Mesenchymal stem cell (in vitro differentiated cells and primary cell): ENCODE data around the gene PLEKHG2.

Experiments used
- DNase-seq: peaks from one replicate; pipeline ENCODE4 v3.0.0-alpha.2; 2013
- H2AFZ ChIP-seq: one replicate; pipeline ENCODE4 v1.6.1; 2013; ENCODE audit warnings: low read depth, mild to moderate bottlenecking, control low read depth, inconsistent platforms, low read length, moderate library complexity
- H2AK5ac ChIP-seq: 2 replicates; pipeline ENCODE4 v1.6.1; 2013; ENCODE audit warnings: low read length, moderate library complexity, mild to moderate bottlenecking, inconsistent platforms; ENCODE audit not compliant: severe bottlenecking
- H2BK120ac ChIP-seq: one replicate; pipeline ENCODE4 v1.6.1; 2013; ENCODE audit warnings: low read depth, mild to moderate bottlenecking, inconsistent platforms, low read length, moderate library complexity
- H2BK12ac ChIP-seq, 2 experiments: one replicate each; pipeline ENCODE4 v1.6.1; 2013; ENCODE audit warnings: inconsistent platforms in 2 of 2, low read length in 2 of 2, mild to moderate bottlenecking in 2 of 2, moderate library complexity in 2 of 2, control low read depth in 1 of 2
- H2BK15ac ChIP-seq: one replicate; pipeline ENCODE4 v1.6.1; 2013; ENCODE audit warnings: mild to moderate bottlenecking, low read depth, inconsistent platforms; ENCODE audit not compliant: poor library complexity, severe bottlenecking
- H2BK5ac ChIP-seq: 2 replicates; pipeline ENCODE4 v1.6.1; 2013; ENCODE audit warnings: low read depth, mild to moderate bottlenecking, low read length, control low read depth, inconsistent platforms; ENCODE audit not compliant: poor library complexity, severe bottlenecking
- H3K14ac ChIP-seq, 2 experiments: one replicate each; pipeline ENCODE4 v1.6.1; 2013; ENCODE audit warnings: inconsistent platforms in 2 of 2, low read length in 2 of 2, control low read depth in 1 of 2, mild to moderate bottlenecking in 1 of 2, moderate library complexity in 1 of 2
- H3K18ac ChIP-seq, 2 experiments: one replicate each; pipeline ENCODE4 v1.6.1; 2013; ENCODE audit warnings: inconsistent platforms in 2 of 2, low read length in 2 of 2, control low read depth in 1 of 2, low read depth in 1 of 2, mild to moderate bottlenecking in 1 of 2
- H3K23ac ChIP-seq, 2 experiments: one replicate each; pipeline ENCODE4 v1.6.1; 2013; ENCODE audit warnings: inconsistent platforms in 2 of 2, low read length in 2 of 2, mild to moderate bottlenecking in 2 of 2, moderate library complexity in 2 of 2, control low read depth in 1 of 2
- H3K27ac ChIP-seq: 2 replicates; pipeline ENCODE4 v1.5.1; 2013; ENCODE audit warnings: mild to moderate bottlenecking, moderate library complexity, low read length, control low read depth, inconsistent platforms; ENCODE audit not compliant: poor library complexity, severe bottlenecking
- H3K27me3 ChIP-seq, 2 experiments: 2 replicates each; pipeline versions ENCODE4 v1.6.1 to v1.7.0; 2013; ENCODE audit warnings: low read length in 2 of 2, mild to moderate bottlenecking in 2 of 2, moderate library complexity in 2 of 2, control low read depth in 1 of 2, inconsistent platforms in 1 of 2; ENCODE audit not compliant: control insufficient read depth in 1 of 2, insufficient read depth in 1 of 2
- H3K36me3 ChIP-seq, 2 experiments: 2 replicates each; pipeline versions ENCODE4 v1.6.1 to v1.7.0; 2013; ENCODE audit warnings: low read length in 2 of 2, control low read depth in 1 of 2, inconsistent platforms in 1 of 2, low read depth in 1 of 2, mild to moderate bottlenecking in 1 of 2; ENCODE audit not compliant: insufficient read depth in 2 of 2, control insufficient read depth in 1 of 2
- H3K4ac ChIP-seq, 2 experiments: one replicate each; pipeline ENCODE4 v1.6.1; 2013; ENCODE audit warnings: inconsistent platforms in 2 of 2, low read length in 2 of 2, mild to moderate bottlenecking in 2 of 2, moderate library complexity in 2 of 2, control low read depth in 1 of 2, low read depth in 1 of 2
- H3K4me1 ChIP-seq: 2 replicates; pipeline ENCODE4 v1.6.1; 2013; ENCODE audit warnings: low read depth, low read length, control low read depth; ENCODE audit not compliant: control insufficient read depth, insufficient read depth
- H3K4me2 ChIP-seq: 2 replicates; pipeline ENCODE4 v1.6.1; 2013; ENCODE audit warnings: low read length, mild to moderate bottlenecking, inconsistent platforms; ENCODE audit not compliant: poor library complexity, severe bottlenecking
- H3K4me3 ChIP-seq, 2 experiments: 2 replicates each; pipeline versions ENCODE4 v1.5.1 to v1.7.0; 2013; ENCODE audit warnings: low read length in 2 of 2, mild to moderate bottlenecking in 2 of 2, control low read depth in 1 of 2, low read depth in 1 of 2; ENCODE audit not compliant: insufficient read depth in 1 of 2
- H3K79me1 ChIP-seq: replicated peaks from 2 replicates; pipeline ENCODE4 v1.6.1; 2013; ENCODE audit warnings: mild to moderate bottlenecking, control low read depth, low read length, inconsistent platforms; ENCODE audit not compliant: poor library complexity, severe bottlenecking
- H3K9ac ChIP-seq: 2 replicates; pipeline ENCODE4 v1.7.0; 2013; ENCODE audit warnings: mild to moderate bottlenecking, low read length, moderate library complexity
- H3K9me3 ChIP-seq: 2 replicates; pipeline ENCODE4 v1.7.0; 2013; ENCODE audit warnings: mild to moderate bottlenecking, low read length; ENCODE audit not compliant: control insufficient read depth
- H4K8ac ChIP-seq: one replicate; pipeline ENCODE4 v1.6.1; 2013; ENCODE audit warnings: inconsistent platforms, mild to moderate bottlenecking, low read length, moderate library complexity
- H4K91ac ChIP-seq: one replicate; pipeline ENCODE4 v1.6.1; 2013; ENCODE audit warnings: mild to moderate bottlenecking, low read length, inconsistent platforms
- WGBS: methylation state at CpG from one replicate; pipeline ENCODE4 v1.1.7; 2013; ENCODE audit warnings: mixed read lengths; 5-methylcytosine and 5-hydroxymethylcytosine counted together

The PLEKHG2 gene

GRCh38 chr19:39413272-39413910 lies 922 bp downstream of the PLEKHG2 start:
- H3K4me2 ChIP-seq = peak overlapping the region; percentile 83
- peak overlapping the region; percentile 58 to 97 for H3K4ac ChIP-seq
- H3K18ac ChIP-seq = peak overlapping the region; percentile 81 to 87
- peak overlapping the region in 1 of 2 experiments; percentile 62 for H3K14ac ChIP-seq
- H3K23ac ChIP-seq = no peak overlapping the region
- peak overlapping the region; percentile 95 for H2BK120ac ChIP-seq
- no peak overlapping the region for H2AFZ ChIP-seq
- DNase-seq = peak; percentile 77
- H3K4me1 ChIP-seq = peaks cover 46% of the 10 kb centered on the region
- peak overlapping the region; percentile 95 for H4K91ac ChIP-seq
- peak overlapping the region; percentile 83 for H2BK15ac ChIP-seq
- H2BK5ac ChIP-seq = peak overlapping the region; percentile 97
- peak overlapping the region; percentile 79 for H4K8ac ChIP-seq
- under 1% methylated on average over 41 of the region's 54 CpGs for WGBS
- peak overlapping the region; percentile 90 for H2AK5ac ChIP-seq
- H3K9ac ChIP-seq = peak overlapping the region; percentile 98
- H3K79me1 ChIP-seq = peaks cover 7% of the 10 kb centered on the region
- peak overlapping the region in 1 of 2 experiments; percentile 75 for H2BK12ac ChIP-seq
- no peaks in the 10 kb centered on the region for H3K9me3 ChIP-seq
- H3K4me3 ChIP-seq = peak overlapping the region; percentile 75 to 92
- peak overlapping the region; percentile 98 for H3K27ac ChIP-seq
- H3K27me3 ChIP-seq = no peaks in the 10 kb centered on the region
- H3K36me3 ChIP-seq = peaks cover 7 to 38% of the 10 kb centered on the region in 2 experiments

GRCh38 chr19:39413911-39414608 lies 1.6 kb downstream of the PLEKHG2 start:
- Histone ChIP-seq H3K27me3 (no peaks in the 10 kb centered on the region), H2BK120ac (peak overlapping the region; percentile 95), H3K18ac (peak overlapping the region; percentile 81 to 87), H3K23ac (peak overlapping the region in 1 of 2 experiments; percentile 6), H3K4me1 (peaks cover 43% of the 10 kb centered on the region), H3K4me3 (peak overlapping the region; percentile 75 to 92), H3K79me1 (peaks cover 13% of the 10 kb centered on the region), H3K27ac (peak overlapping the region; percentile 90), H4K91ac (peak overlapping the region; percentile 63), H3K9ac (peak overlapping the region; percentile 98), H3K4me2 (peak overlapping the region; percentile 83), H3K4ac (peak overlapping the region; percentile 64 to 90), H3K9me3 (no peaks in the 10 kb centered on the region), H2AK5ac (peak overlapping the region; percentile 90), H3K14ac (peak overlapping the region in 1 of 2 experiments; percentile 63), H4K8ac (peak overlapping the region; percentile 19), H2BK5ac (peak overlapping the region; percentile 81), H2BK15ac (peak overlapping the region; percentile 83), H2AFZ (no peak overlapping the region), H3K36me3 (peaks cover 7 to 40% of the 10 kb centered on the region in 2 experiments), H2BK12ac (peak overlapping the region; percentile 59 to 75)
- WGBS = 17% methylated on average over 18 of the region's 18 CpGs
- DNase-seq = peak; percentile 67

GRCh38 chr19:39415111-39416046 lies 2.9 kb downstream of the PLEKHG2 start:
- no peak overlapping the region for H3K27ac ChIP-seq
- 84% methylated on average over 35 of the region's 35 CpGs for WGBS
- H4K8ac ChIP-seq = no peak overlapping the region
- no peak overlapping the region for H3K23ac ChIP-seq
- peaks cover 15% of the 10 kb centered on the region for H3K79me1 ChIP-seq
- no peak overlapping the region for H2BK5ac ChIP-seq
- H2BK12ac ChIP-seq = no peak overlapping the region
- H2AK5ac ChIP-seq = no peak overlapping the region
- no peak overlapping the region for H3K18ac ChIP-seq
- peak; percentile 42 for DNase-seq
- no peak overlapping the region for H2AFZ ChIP-seq
- H4K91ac ChIP-seq = no peak overlapping the region
- H2BK120ac ChIP-seq = no peak overlapping the region
- no peaks in the 10 kb centered on the region for H3K27me3 ChIP-seq
- H2BK15ac ChIP-seq = peak overlapping the region; percentile 4
- peak overlapping the region; percentile 6 for H3K9ac ChIP-seq
- H3K4me2 ChIP-seq = peak overlapping the region; percentile 83
- H3K14ac ChIP-seq = peak overlapping the region in 1 of 2 experiments; percentile 27
- peak overlapping the region in 1 of 2 experiments; percentile 5 for H3K4me3 ChIP-seq
- H3K4me1 ChIP-seq = peaks cover 38% of the 10 kb centered on the region
- H3K36me3 ChIP-seq = peaks cover 11 to 52% of the 10 kb centered on the region in 2 experiments
- H3K4ac ChIP-seq = no peak overlapping the region
- no peaks in the 10 kb centered on the region for H3K9me3 ChIP-seq
